NT2/D1 (cell line): ENCODE results near the gene SMARCE1.

ENCODE experiments used
- SUZ12 ChIP-seq: IDR thresholded peaks from 2 replicates; pipeline ENCODE4 v1.6.1; 2011; ENCODE audit not compliant: insufficient read length, insufficient read depth; ENCODE audit errors: extremely low read depth
- YY1 ChIP-seq: IDR thresholded peaks from 2 replicates; pipeline ENCODE4 v1.6.1; 2011; ENCODE audit not compliant: insufficient read length, insufficient read depth
- ZNF274 ChIP-seq: IDR thresholded peaks from 2 replicates; pipeline ENCODE4 v1.6.1; 2011; ENCODE audit warnings: mild to moderate bottlenecking, low read depth, low read length

GRCh38 chr17:40622509-40622928, 25.1 kb downstream of the SMARCE1 start:
- TF ChIP-seq YY1 (no peak), ZNF274 (no peak), SUZ12 (no peak)
